B cell (primary cell): ENCODE measurements around the gene SYNPO. TPM values are rescaled to one million over a fixed set of nuclear protein-coding genes. Genes with fewer than 3 reads are reported as not detected.

ENCODE experiments used
- ATAC-seq: fragments of 200-7000 bp; cut with Tn5 transposase; one replicate; pipeline ENCODE4 v1.10.0; 2021; ENCODE audit warnings: low read depth, mild to moderate bottlenecking, moderate number of reproducible peaks, moderate library complexity
- CTCF ChIA-PET: fragments of 350-600 bp; sonication (Branson Sonifier 250); formaldehyde crosslinking; loops from one replicate; lab custom pipeline; 2021; ENCODE audit warnings: antibody characterized with exemption, inconsistent platforms; lab: Charles Lee
- POLR2A ChIA-PET: fragments of 350-600 bp; sonication (Branson Sonifier 250); formaldehyde crosslinking; loops from one replicate; lab custom pipeline; 2021; ENCODE audit warnings: antibody characterized with exemption; lab: Charles Lee
- DNase-seq: peaks from one replicate; pipeline ENCODE4 v3.0.0; 2013
- H2AFZ ChIP-seq: 2 replicates; pipeline ENCODE4 v1.6.1; 2012; ENCODE audit warnings: mild to moderate bottlenecking, low read depth, low read length; ENCODE audit not compliant: insufficient read depth, poor library complexity, severe bottlenecking
- H3K27ac ChIP-seq, 2 donors: 1 replicate in 1 of 2; 2 replicates in 1 of 2; pipeline ENCODE4 v1.5.1; 2012 to 2013; ENCODE audit warnings: low read length in 2 of 2, mild to moderate bottlenecking in 2 of 2, moderate library complexity in 1 of 2
- H3K27me3 ChIP-seq, 4 experiments: fragments of 200-600 bp in 1 of 4; sonication (generic) in 1 of 4; replicated peaks in 1 of 4; 1 replicate in 2 of 4; 2 replicates in 2 of 4; pipeline versions ENCODE4 v1.6.1 to v1.7.0; 2013 to 2016; ENCODE audit warnings: low read length in 3 of 4, mild to moderate bottlenecking in 2 of 4, mixed read lengths in 1 of 4, moderate library complexity in 1 of 4; ENCODE audit not compliant: insufficient read depth in 4 of 4, control insufficient read depth in 3 of 4; ENCODE audit errors: control extremely low read depth in 1 of 4
- H3K36me3 ChIP-seq, 2 experiments: replicated peaks in 1 of 2; 1 replicate in 1 of 2; 2 replicates in 1 of 2; pipeline versions ENCODE4 v1.6.1 to v1.7.1; 2013; ENCODE audit warnings: low read length in 1 of 2; ENCODE audit not compliant: insufficient read depth in 2 of 2, control insufficient read depth in 1 of 2; ENCODE audit errors: control extremely low read depth in 1 of 2, extremely low read depth in 1 of 2
- H3K4me1 ChIP-seq, 2 donors: fragments of 200-600 bp in 1 of 2; sonication (generic) in 1 of 2; 1 replicate in 1 of 2; 2 replicates in 1 of 2; pipeline versions ENCODE4 v1.5.1 to v1.6.1; 2013 to 2017; ENCODE audit warnings: low read length in 2 of 2; ENCODE audit not compliant: control insufficient read depth in 2 of 2, insufficient read depth in 2 of 2
- H3K4me2 ChIP-seq: replicated peaks from 2 replicates; pipeline ENCODE3; 2012; ENCODE audit warnings: mild to moderate bottlenecking, low read depth, low read length; ENCODE audit not compliant: poor library complexity, severe bottlenecking
- H3K4me3 ChIP-seq, 5 experiments: fragments of 200-600 bp in 1 of 5; sonication (generic) in 1 of 5; 1 replicate in 3 of 5; 2 replicates in 2 of 5; pipeline versions ENCODE4 v1.5.1 to v1.7.0; 2011 to 2016; ENCODE audit warnings: low read length in 4 of 5, mild to moderate bottlenecking in 4 of 5, low read depth in 2 of 5, control low read depth in 1 of 5, moderate library complexity in 1 of 5; ENCODE audit not compliant: insufficient read depth in 1 of 5; ENCODE audit errors: control extremely low read depth in 1 of 5, extremely low read depth in 1 of 5
- H3K79me2 ChIP-seq: fragments of 200-600 bp; sonication (generic); one replicate; pipeline ENCODE4 v1.6.0; 2016; ENCODE audit warnings: low read length; ENCODE audit not compliant: control insufficient read depth, insufficient read depth
- H3K9ac ChIP-seq: fragments of 200-600 bp; sonication (generic); 2 replicates; pipeline ENCODE4 v1.6.1; 2017; ENCODE audit warnings: mild to moderate bottlenecking, low read length, moderate library complexity
- H3K9me3 ChIP-seq, 3 donors: one replicate each; pipeline versions ENCODE4 v1.6.1 to v1.7.1; 2013; ENCODE audit warnings: low read length in 2 of 3; ENCODE audit not compliant: control insufficient read depth in 2 of 3, insufficient read depth in 1 of 3; ENCODE audit errors: control extremely low read depth in 1 of 3
- H4K20me1 ChIP-seq: 2 replicates; pipeline ENCODE4 v1.6.0; 2012; ENCODE audit warnings: mild to moderate bottlenecking, low read length; ENCODE audit not compliant: insufficient read depth, control insufficient read depth, poor library complexity, severe bottlenecking
- H3K27ac Mint-ChIP-seq: one replicate; pipeline ENCODE4 v1.8.0; 2021; ENCODE audit warnings: mixed read lengths
- H3K27me3 Mint-ChIP-seq: one replicate; pipeline ENCODE4 v1.8.0; 2021; ENCODE audit warnings: mixed read lengths
- H3K4me1 Mint-ChIP-seq: one replicate; pipeline ENCODE4 v1.8.0; 2021; ENCODE audit warnings: mixed read lengths
- H3K4me3 Mint-ChIP-seq: one replicate; pipeline ENCODE4 v1.8.0; 2021; ENCODE audit warnings: mixed read lengths
- H3K9me3 Mint-ChIP-seq: one replicate; pipeline ENCODE4 v1.8.0; 2022; ENCODE audit warnings: mixed read lengths; ENCODE audit not compliant: insufficient read depth
- EZH2 ChIP-seq: IDR thresholded peaks from 2 replicates; pipeline ENCODE4 v1.6.1; 2012; ENCODE audit warnings: borderline replicate concordance, low read depth, mild to moderate bottlenecking, moderate library complexity, low read length; ENCODE audit not compliant: insufficient read depth, poor library complexity, severe bottlenecking
- WGBS: methylation state at CpG from one replicate; pipeline ENCODE4 v1.1.5; 2013; ENCODE audit warnings: missing lambda C conversion rate; ENCODE audit not compliant: insufficient coverage; 5-methylcytosine and 5-hydroxymethylcytosine counted together
- intact Hi-C: fragments of 100-400 bp; cut with micrococcal nuclease; formaldehyde crosslinking; loops from one replicate; pipeline ENCODE4 v1.10.0; 2022
- polyA plus RNA-seq: library from polyadenylated mRNA; depleted of rRNA; stranded (reverse); fragments of >200 nt; gene quantifications from 2 replicates; pipeline ENCODE4 v1.2.3, GENCODE V29; 2012
- total RNA-seq, 2 donors: library from RNA; stranded (reverse); fragments of 120-200 nt in 1 of 2; gene quantifications; 1 replicate in 1 of 2; 2 replicates in 1 of 2; pipeline versions ENCODE4 v1.2.3 to v1.2.4, GENCODE V29; 2013 to 2022
- TF ChIP-seq, protein P1 (sequence below): fragments of 200-600 bp; IDR thresholded peaks from one replicate; pipeline ENCODE4 v1.8.0; 2022; ENCODE audit warnings: antibody characterized with exemption, mild to moderate bottlenecking

Gene SYNPO
- total and polyA plus RNA-seq, 2 donors (not counting 1 experiment from before 2014, with no cell fraction given), result 13.2 to 16.8 TPM

DNA sequence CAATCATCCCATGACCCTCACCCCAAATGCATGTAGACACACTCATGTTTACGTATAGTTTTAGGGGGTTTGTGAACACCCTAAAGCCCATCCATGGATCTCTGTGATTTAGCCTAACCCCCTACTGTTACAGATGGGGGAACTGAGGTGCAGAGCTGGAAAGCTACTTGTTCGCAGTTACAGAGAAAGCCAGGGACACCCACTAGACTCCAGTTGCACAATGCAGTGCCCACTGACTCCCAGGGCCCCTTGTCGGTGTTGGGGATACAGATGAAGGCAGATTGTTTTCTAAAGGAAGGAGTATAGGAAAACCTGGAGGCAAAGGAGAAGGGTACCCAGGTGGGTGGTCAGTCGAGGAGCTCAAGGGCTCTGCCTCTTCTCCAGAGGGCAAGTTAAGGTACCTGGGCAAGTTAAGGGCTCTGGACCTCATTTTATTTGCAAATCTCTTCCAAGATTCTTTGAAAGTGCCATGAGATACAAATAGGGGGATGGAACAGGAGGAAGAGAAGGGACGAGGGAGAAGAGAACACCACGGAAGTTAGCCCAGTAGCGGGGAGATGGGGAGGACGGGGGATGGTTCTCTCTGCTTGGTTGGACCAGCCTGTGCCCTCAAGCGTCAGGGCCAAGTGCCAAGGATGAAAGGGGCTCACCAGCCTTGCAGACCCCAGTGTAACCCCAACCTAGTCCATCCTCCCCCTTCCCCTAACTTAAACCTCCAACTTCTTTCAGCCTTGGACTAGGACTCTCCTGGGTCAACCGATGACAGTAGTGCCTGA, 21.5 kb downstream of the SYNPO start:
- DNase-seq, result no peak
- Histone ChIP-seq H2AFZ (no peak overlapping the region), H3K36me3 (no peaks in the 10 kb centered on the region), H4K20me1 (no peaks in the 10 kb centered on the region), H3K27me3 (peaks cover 0 to 12% (median 0%) of the 10 kb centered on the region in 4 experiments), H3K79me2 (no peaks in the 10 kb centered on the region), H3K4me1 (peaks cover 4 to 8% of the 10 kb centered on the region in 2 donors), H3K4me3 (no peak overlapping the region), H3K27ac (no peak overlapping the region), H3K9ac (no peak overlapping the region), H3K4me2 (no peak overlapping the region), H3K9me3 (no peaks in the 10 kb centered on the region)
- no peak for TF ChIP-seq EZH2
- TF ChIP-seq, protein P1, sequence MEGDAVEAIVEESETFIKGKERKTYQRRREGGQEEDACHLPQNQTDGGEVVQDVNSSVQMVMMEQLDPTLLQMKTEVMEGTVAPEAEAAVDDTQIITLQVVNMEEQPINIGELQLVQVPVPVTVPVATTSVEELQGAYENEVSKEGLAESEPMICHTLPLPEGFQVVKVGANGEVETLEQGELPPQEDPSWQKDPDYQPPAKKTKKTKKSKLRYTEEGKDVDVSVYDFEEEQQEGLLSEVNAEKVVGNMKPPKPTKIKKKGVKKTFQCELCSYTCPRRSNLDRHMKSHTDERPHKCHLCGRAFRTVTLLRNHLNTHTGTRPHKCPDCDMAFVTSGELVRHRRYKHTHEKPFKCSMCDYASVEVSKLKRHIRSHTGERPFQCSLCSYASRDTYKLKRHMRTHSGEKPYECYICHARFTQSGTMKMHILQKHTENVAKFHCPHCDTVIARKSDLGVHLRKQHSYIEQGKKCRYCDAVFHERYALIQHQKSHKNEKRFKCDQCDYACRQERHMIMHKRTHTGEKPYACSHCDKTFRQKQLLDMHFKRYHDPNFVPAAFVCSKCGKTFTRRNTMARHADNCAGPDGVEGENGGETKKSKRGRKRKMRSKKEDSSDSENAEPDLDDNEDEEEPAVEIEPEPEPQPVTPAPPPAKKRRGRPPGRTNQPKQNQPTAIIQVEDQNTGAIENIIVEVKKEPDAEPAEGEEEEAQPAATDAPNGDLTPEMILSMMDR, result no peak
- POLR2A ChIA-PET, result interaction anchor here (0.6 kb wide), 1 partner anchor 704 kb away, joined by 4 read pairs; no protein-coding TSS in a partner anchor
- H3K4me3 Mint-ChIP-seq, result no peak overlapping the region
- H3K4me1 Mint-ChIP-seq, result peaks cover 8% of the 10 kb centered on the region
- H3K9me3 Mint-ChIP-seq, result no peaks in the 10 kb centered on the region
- ATAC-seq, result no peak
- intact Hi-C loops, result no loop called here
- CTCF ChIA-PET, result interaction anchor here (1.0 to 1.5 kb wide), 2 partner anchors 39 to 102 kb away, joined by 3 to 5 read pairs; partner anchors contain the start of gene RBM22
- H3K27ac Mint-ChIP-seq, result no peak overlapping the region
- H3K27me3 Mint-ChIP-seq, result peaks cover 19% of the 10 kb centered on the region
- WGBS, result 94% methylated on average over 6 of the region's 10 CpGs
